Naive thymus-derived CD4-positive, alpha-beta T cell (primary cell): ENCODE results near the gene YES1. TPM values are rescaled to one million over a fixed set of nuclear protein-coding genes. Genes with fewer than 3 reads are reported as not detected.
"Not testable (repeated sequence)": the region's sequence is repeated elsewhere in the genome, so short reads cannot be mapped to it uniquely, and the experiment has no call there.

ENCODE experiments used
- ATAC-seq: fragments of 150-1000 bp; cut with Tn5 transposase; 2 replicates; pipeline ENCODE4 v1.10.0; 2021; ENCODE audit warnings: mild to moderate bottlenecking, moderate library complexity
- CTCF ChIA-PET: fragments of 350-600 bp; sonication (Branson Sonifier 250); formaldehyde crosslinking; loops from one replicate; lab custom pipeline; 2021; ENCODE audit warnings: antibody characterized with exemption; lab: Charles Lee
- POLR2A ChIA-PET: fragments of 350-600 bp; sonication (Branson Sonifier 250); formaldehyde crosslinking; loops from one replicate; lab custom pipeline; 2021; ENCODE audit warnings: antibody characterized with exemption, inconsistent platforms; lab: Charles Lee
- DNase-seq, 9 donors: peaks; one replicate each; pipeline versions ENCODE4 v3.0.0 to v3.0.0-alpha.2; 2020 to 2022; ENCODE audit warnings: mixed read lengths in 1 of 9
- H3K27ac ChIP-seq: one replicate; pipeline ENCODE4 v1.7.0; 2013; ENCODE audit warnings: mild to moderate bottlenecking, low read depth, low read length, moderate library complexity
- H3K27me3 ChIP-seq, 2 donors: one replicate each; pipeline ENCODE4 v1.7.0; 2013; ENCODE audit warnings: low read length in 2 of 2, mild to moderate bottlenecking in 2 of 2, moderate library complexity in 2 of 2; ENCODE audit not compliant: control insufficient read depth in 2 of 2, insufficient read depth in 2 of 2
- H3K36me3 ChIP-seq, 3 experiments: 1 replicate in 2 of 3; 2 replicates in 1 of 3; pipeline ENCODE4 v1.7.0; 2013; ENCODE audit warnings: low read length in 3 of 3, mild to moderate bottlenecking in 3 of 3, moderate library complexity in 1 of 3; ENCODE audit not compliant: insufficient read depth in 3 of 3, control insufficient read depth in 2 of 3
- H3K4me1 ChIP-seq, 2 donors: one replicate each; pipeline ENCODE4 v1.7.0; 2013; ENCODE audit warnings: low read length in 2 of 2, mild to moderate bottlenecking in 2 of 2, moderate library complexity in 1 of 2; ENCODE audit not compliant: control insufficient read depth in 2 of 2, insufficient read depth in 2 of 2
- H3K4me3 ChIP-seq: 2 replicates; pipeline ENCODE4 v1.7.0; 2013; ENCODE audit warnings: mild to moderate bottlenecking, low read length
- H3K9me3 ChIP-seq, 3 experiments: 1 replicate in 2 of 3; 2 replicates in 1 of 3; pipeline ENCODE4 v1.7.0; 2013; ENCODE audit warnings: low read length in 3 of 3; ENCODE audit not compliant: control insufficient read depth in 2 of 3
- H3K27ac Mint-ChIP-seq, 9 donors: one replicate each; pipeline ENCODE4 v1.8.0; 2020 to 2022; ENCODE audit warnings: mixed read lengths in 9 of 9, mild to moderate bottlenecking in 8 of 9, moderate library complexity in 5 of 9, inconsistent platforms in 2 of 9
- H3K27me3 Mint-ChIP-seq, 5 donors: one replicate each; pipeline ENCODE4 v1.8.0; 2021 to 2022; ENCODE audit warnings: mixed read lengths in 5 of 5, mild to moderate bottlenecking in 1 of 5
- H3K36me3 Mint-ChIP-seq, 5 donors: one replicate each; pipeline ENCODE4 v1.8.0; 2020 to 2022; ENCODE audit warnings: mixed read lengths in 5 of 5, mild to moderate bottlenecking in 3 of 5, inconsistent platforms in 1 of 5
- H3K4me1 Mint-ChIP-seq, 7 donors: one replicate each; pipeline ENCODE4 v1.8.0; 2020 to 2022; ENCODE audit warnings: mixed read lengths in 7 of 7, mild to moderate bottlenecking in 3 of 7, inconsistent platforms in 1 of 7
- H3K4me3 Mint-ChIP-seq, 10 donors: one replicate each; pipeline ENCODE4 v1.8.0; 2020 to 2022; ENCODE audit warnings: mild to moderate bottlenecking in 10 of 10, mixed read lengths in 10 of 10, moderate library complexity in 6 of 10, inconsistent platforms in 2 of 10
- H3K9me3 Mint-ChIP-seq, 11 donors: one replicate each; pipeline ENCODE4 v1.8.0; 2020 to 2022; ENCODE audit warnings: mixed read lengths in 11 of 11, mild to moderate bottlenecking in 4 of 11, inconsistent platforms in 1 of 11, moderate library complexity in 1 of 11
- intact Hi-C, 2 donors: fragments of 100-400 bp; cut with micrococcal nuclease; formaldehyde crosslinking; loops; one replicate each; pipeline ENCODE4 v1.15.1; 2023
- polyA plus RNA-seq, 2 donors: library from polyadenylated mRNA; unstranded; fragments of 300-500 nt; fragmentation: Illumina TruSeq; gene quantifications; one replicate each; pipeline ENCODE4 v1.2.3, GENCODE V29; 2021
- total RNA-seq, 6 experiments: library from RNA in 5 of 6; stranded (reverse) in 5 of 6; gene quantifications; 1 replicate in 5 of 6; 2 replicates in 1 of 6; pipeline ENCODE4 v1.2.3 and lab custom pipeline; 2021 to 2026

YES1 gene
- total and polyA plus RNA-seq, 7 experiments from 2014 or later = 0.66 to 15.8 (median 14.7) TPM

- peaks cover 0 to 5% (median 0%) of the 10 kb centered on the region in 5 donors for H3K36me3 Mint-ChIP-seq
- Histone ChIP-seq H3K9me3 (no peaks in the 10 kb centered on the region), H3K27me3 (no peaks in the 10 kb centered on the region), H3K27ac (peak overlapping the region; percentile 94), H3K36me3 (peaks cover 0 to 9% (median 0%) of the 10 kb centered on the region in 3 experiments), H3K4me1 (peaks cover 35 to 36% of the 10 kb centered on the region in 2 donors), H3K4me3 (peak overlapping the region; percentile 60)
- ATAC-seq (no peak), DNase-seq (peak in 2 of 9 donors; percentile 13)
- CTCF ChIA-PET = interaction anchor here (1.0 to 3.1 kb wide), 2 partner anchors 20 to 28 kb away, joined by 5 to 16 read pairs; no protein-coding TSS in a partner anchor
- POLR2A ChIA-PET = interaction anchor here (0.7 to 4.3 kb wide), 4 partner anchors 10 to 20 kb away, joined by 3 to 76 read pairs (median 6); no protein-coding TSS in a partner anchor
- H3K27me3 Mint-ChIP-seq = peaks cover 0 to 6% (median 0%) of the 10 kb centered on the region in 5 donors
- peak overlapping the region; percentile 93 to 99 (median 96) for H3K4me3 Mint-ChIP-seq
- intact Hi-C loops = loop anchor here (1.0 to 10.0 kb wide), 5 partner anchors 15 to 1846 kb away; partner anchors contain the start of genes SMCHD1 (in 1 of the 2) and THOC1 (in 1 of the 2)
- peaks cover 43 to 82% (median 78%) of the 10 kb centered on the region in 7 donors for H3K4me1 Mint-ChIP-seq
- H3K27ac Mint-ChIP-seq = peak overlapping the region; percentile 89 to 98 (median 95)
- H3K9me3 Mint-ChIP-seq = peaks cover 0 to 2% (median 0%) of the 10 kb centered on the region in 11 donors
Measured at GRCh38 chr18:811182-811891, 705 bp downstream of the YES1 start.

- Mint-ChIP-seq H3K9me3 (peaks cover 0 to 2% (median 0%) of the 10 kb centered on the region in 11 donors), H3K4me1 (peaks cover 47 to 85% (median 79%) of the 10 kb centered on the region in 7 donors), H3K27ac (peak overlapping the region; percentile 38 to 93 (median 78)), H3K36me3 (peaks cover 0 to 7% (median 0%) of the 10 kb centered on the region in 5 donors), H3K27me3 (peaks cover 0 to 6% (median 0%) of the 10 kb centered on the region in 5 donors), H3K4me3 (peak overlapping the region; percentile 93 to 99 (median 96))
- ChIA-PET CTCF (interaction anchor here (1.0 to 3.1 kb wide), 2 partner anchors 21 to 70 kb away, joined by 3 to 16 read pairs; no protein-coding TSS in a partner anchor), POLR2A (interaction anchor here (0.5 to 4.3 kb wide), 6 partner anchors 10 to 24 kb away, joined by 3 to 76 read pairs (median 4); no protein-coding TSS in a partner anchor)
- peak overlapping the region; percentile 0 for H3K27ac ChIP-seq
- peaks cover 36 to 37% of the 10 kb centered on the region in 2 donors for H3K4me1 ChIP-seq
- DNase-seq (no peak), ATAC-seq (no peak)
- peaks cover 0 to 9% (median 0%) of the 10 kb centered on the region in 3 experiments for H3K36me3 ChIP-seq
- no peaks in the 10 kb centered on the region for H3K9me3 ChIP-seq
- intact Hi-C loops = loop anchor here (2.0 to 10.0 kb wide), 4 partner anchors 13 to 1847 kb away; partner anchors contain the start of genes SMCHD1 (in 1 of the 2) and THOC1 (in 1 of the 2)
- H3K27me3 ChIP-seq = no peaks in the 10 kb centered on the region
- peak overlapping the region; percentile 60 for H3K4me3 ChIP-seq
Measured at GRCh38 chr18:809985-810642, 1.9 kb downstream of the YES1 start.

- intact Hi-C loops, H3K27me3 Mint-ChIP-seq, DNase-seq, H3K4me3 ChIP-seq, H3K36me3 Mint-ChIP-seq, H3K9me3 Mint-ChIP-seq, H3K9me3 ChIP-seq, H3K36me3 ChIP-seq, ATAC-seq, H3K27me3 ChIP-seq, H3K27ac ChIP-seq: not testable (repeated sequence)
- Mint-ChIP-seq H3K4me1 (peaks cover 44 to 81% (median 76%) of the 10 kb centered on the region in 7 donors), H3K4me3 (peak overlapping the region in 6 of 10 donors; percentile 93 to 99 (median 96)), H3K27ac (peak overlapping the region in 8 of 9 donors; percentile 38 to 93 (median 80))
- peaks cover 33 to 35% of the 10 kb centered on the region in 2 donors for H3K4me1 ChIP-seq
- POLR2A ChIA-PET = interaction anchor here (1.3 kb wide), 1 partner anchor 9 kb away, joined by 4 read pairs; no protein-coding TSS in a partner anchor
- CTCF ChIA-PET = interaction anchor here (3.1 kb wide), 1 partner anchor 22 kb away, joined by 16 read pairs; no protein-coding TSS in a partner anchor
Measured at GRCh38 chr18:809228-809627, 2.8 kb downstream of the YES1 start.

- ChIA-PET CTCF (interaction anchor here (0.6 to 1.0 kb wide), 2 partner anchors 11 to 26 kb away, joined by 3 read pairs; no protein-coding TSS in a partner anchor), POLR2A (no interaction called here)
- Histone ChIP-seq H3K36me3 (peaks cover 0 to 9% (median 0%) of the 10 kb centered on the region in 3 experiments), H3K4me1 (peaks cover 28 to 29% of the 10 kb centered on the region in 2 donors), H3K9me3 (no peaks in the 10 kb centered on the region), H3K27me3 (no peaks in the 10 kb centered on the region), H3K27ac (no peak overlapping the region), H3K4me3 (no peak overlapping the region)
- Mint-ChIP-seq H3K27me3 (peaks cover 0 to 5% (median 0%) of the 10 kb centered on the region in 5 donors), H3K27ac (peak overlapping the region; percentile 6 to 79 (median 54)), H3K4me3 (peak overlapping the region; percentile 5 to 99 (median 61)), H3K4me1 (peaks cover 42 to 81% (median 70%) of the 10 kb centered on the region in 7 donors), H3K9me3 (peaks cover 0 to 2% (median 0%) of the 10 kb centered on the region in 11 donors), H3K36me3 (peaks cover 0 to 7% (median 0%) of the 10 kb centered on the region in 5 donors)
- peak in 3 of 9 donors; percentile 19 to 40 (median 30) for DNase-seq
- no peak for ATAC-seq
- intact Hi-C loops = no loop called here
Measured at GRCh38 chr18:808502-808901, 3.5 kb downstream of the YES1 start.

GRCh38 chr18:808086-808485 is 4.0 kb downstream of the YES1 start:
- ChIA-PET POLR2A (interaction anchor here (0.5 to 1.4 kb wide), 3 partner anchors 16 to 177 kb away, joined by 3 to 9 read pairs (median 3); no protein-coding TSS in a partner anchor), CTCF (interaction anchor here (0.6 to 1.5 kb wide), 6 partner anchors 11 to 68 kb away, joined by 3 to 4 read pairs (median 3); no protein-coding TSS in a partner anchor)
- Histone ChIP-seq H3K27ac (peak overlapping the region; percentile 17), H3K9me3 (no peaks in the 10 kb centered on the region), H3K27me3 (no peaks in the 10 kb centered on the region), H3K4me1 (peaks cover 26 to 28% of the 10 kb centered on the region in 2 donors), H3K36me3 (peaks cover 0 to 9% (median 0%) of the 10 kb centered on the region in 3 experiments), H3K4me3 (no peak overlapping the region)
- Mint-ChIP-seq H3K9me3 (peaks cover 0 to 2% (median 0%) of the 10 kb centered on the region in 11 donors), H3K27ac (peak overlapping the region; percentile 21 to 79 (median 67)), H3K4me3 (peak overlapping the region; percentile 6 to 99 (median 57)), H3K36me3 (peaks cover 0 to 7% (median 0%) of the 10 kb centered on the region in 5 donors), H3K27me3 (peaks cover 0 to 5% (median 0%) of the 10 kb centered on the region in 5 donors), H3K4me1 (peaks cover 39 to 81% (median 70%) of the 10 kb centered on the region in 7 donors)
- DNase-seq (no peak), ATAC-seq (no peak)
- intact Hi-C loops = no loop called here
